Central memory CD4-positive, alpha-beta T cell (primary cell): ENCODE measurements around the gene TMEM272.
A peak's percentile ranks its signal among the peaks of the same experiment; 100 is the strongest.

Source experiments
- DNase-seq: peaks from one replicate; pipeline ENCODE4 v3.0.0; 2022
- total RNA-seq, 3 experiments: gene quantifications; one replicate each; lab custom pipeline; 2026; lab: John Stamatoyannopoulos, UW

The TMEM272 gene
- total RNA-seq: 1.2 to 10.4 (median 2.9) reads per million in 3 experiments

DNA sequence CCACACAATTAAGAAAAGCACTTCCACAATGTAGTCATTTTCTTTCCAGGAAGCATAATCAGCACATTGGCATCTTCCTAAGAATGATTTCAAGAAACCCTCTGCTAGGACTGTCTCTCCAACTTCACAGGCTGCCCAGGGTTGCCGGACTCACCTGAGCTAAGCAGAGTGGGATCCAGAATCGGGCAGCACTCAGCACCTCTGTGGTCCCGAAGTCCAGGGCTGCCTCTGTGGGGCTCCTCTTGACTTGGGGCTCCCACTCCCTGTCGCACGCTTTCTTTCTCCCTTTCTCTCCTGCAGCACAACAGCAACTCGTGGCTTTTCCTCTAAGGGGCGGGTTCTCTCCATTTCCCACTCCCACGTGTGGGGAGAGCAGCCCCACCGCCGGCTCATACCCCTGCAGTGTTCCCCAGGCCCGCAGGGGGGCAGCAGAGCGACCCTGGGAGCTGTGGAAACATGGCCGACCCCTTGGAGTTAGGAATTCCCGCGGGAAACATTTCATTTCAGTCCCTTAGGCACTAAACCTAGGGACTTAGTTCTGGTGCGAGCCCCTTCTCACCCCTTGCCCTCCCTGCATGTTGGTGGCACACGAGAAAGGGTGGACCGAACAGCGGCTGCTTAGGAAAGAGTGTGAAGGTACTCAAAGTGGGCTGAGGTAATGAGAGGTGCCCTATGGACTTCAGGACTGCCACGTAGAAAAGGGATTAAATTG is at the start of gene TMEM272:
Gene TMEM272, minus strand, starts transcription at position 316 of the 712 bp plus-strand sequence. CDS start 6,647 bp downstream, outside the sequence.
- peak; percentile 31 for DNase-seq

DNA sequence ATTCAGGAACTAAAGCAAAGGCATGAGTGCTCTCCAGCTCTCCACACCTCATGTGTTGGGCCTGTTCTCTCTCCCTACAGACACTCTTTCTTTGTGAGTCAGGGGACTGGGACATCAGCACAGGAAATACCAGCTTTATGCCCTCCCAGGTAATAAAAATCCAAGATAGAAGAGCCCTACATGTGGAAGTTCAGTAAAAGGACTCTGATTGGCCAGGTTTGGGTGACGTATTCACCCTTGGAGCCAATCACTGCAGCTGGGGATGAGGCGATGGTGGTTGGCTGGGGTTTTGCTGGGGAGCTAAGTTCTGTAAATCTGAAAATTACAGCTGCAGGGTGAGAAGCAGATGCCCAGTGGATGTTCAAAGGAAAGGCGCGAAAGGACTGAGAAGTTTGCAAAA is 49.3 kb upstream of the TMEM272 start:
- no peak for DNase-seq

GRCh38 chr13:51892657-51893056 is 47.7 kb upstream of the TMEM272 start:
- DNase-seq: no peak

GRCh38 chr13:51887468-51887867 is 42.5 kb upstream of the TMEM272 start:
- DNase-seq: no peak

DNA sequence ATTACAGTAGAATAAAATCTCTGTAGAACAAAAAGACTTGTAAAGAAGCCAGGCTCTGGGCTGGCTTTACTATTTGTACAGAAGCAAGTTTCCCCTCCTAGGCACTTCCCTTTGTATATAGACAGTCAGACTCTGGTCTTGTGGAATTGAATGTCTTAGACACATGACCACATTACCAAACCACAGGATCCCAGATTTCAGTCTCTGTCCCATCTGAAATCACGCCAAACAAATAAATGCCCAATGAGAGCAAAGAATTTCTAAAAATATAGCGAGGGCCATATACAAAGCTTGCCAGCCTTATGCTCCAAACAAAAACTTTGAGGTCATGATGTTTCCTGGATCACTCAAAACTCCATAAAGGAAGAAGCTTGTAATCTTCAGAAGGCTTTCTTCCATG is 40.7 kb upstream of the TMEM272 start:
- no peak for DNase-seq

DNA sequence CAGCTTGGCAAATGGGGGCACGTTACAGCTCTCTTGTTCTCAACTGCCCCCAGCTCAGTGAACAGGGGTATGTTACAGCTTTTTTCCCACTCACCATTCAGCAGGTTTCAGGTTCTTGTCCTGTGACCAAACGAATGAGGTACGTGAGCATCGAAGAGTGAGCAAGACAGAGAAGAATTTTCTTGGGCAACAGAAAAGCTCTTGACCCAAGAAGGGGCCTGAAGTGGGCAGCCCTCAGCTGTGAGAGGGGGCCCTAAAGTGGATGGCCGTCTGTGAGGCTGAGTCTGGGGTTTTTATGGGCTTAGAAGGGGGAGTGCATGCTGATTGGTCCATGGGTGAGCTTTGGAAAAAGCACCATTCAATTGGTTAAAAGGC is 38.2 kb upstream of the TMEM272 start:
- DNase-seq: no peak

DNA sequence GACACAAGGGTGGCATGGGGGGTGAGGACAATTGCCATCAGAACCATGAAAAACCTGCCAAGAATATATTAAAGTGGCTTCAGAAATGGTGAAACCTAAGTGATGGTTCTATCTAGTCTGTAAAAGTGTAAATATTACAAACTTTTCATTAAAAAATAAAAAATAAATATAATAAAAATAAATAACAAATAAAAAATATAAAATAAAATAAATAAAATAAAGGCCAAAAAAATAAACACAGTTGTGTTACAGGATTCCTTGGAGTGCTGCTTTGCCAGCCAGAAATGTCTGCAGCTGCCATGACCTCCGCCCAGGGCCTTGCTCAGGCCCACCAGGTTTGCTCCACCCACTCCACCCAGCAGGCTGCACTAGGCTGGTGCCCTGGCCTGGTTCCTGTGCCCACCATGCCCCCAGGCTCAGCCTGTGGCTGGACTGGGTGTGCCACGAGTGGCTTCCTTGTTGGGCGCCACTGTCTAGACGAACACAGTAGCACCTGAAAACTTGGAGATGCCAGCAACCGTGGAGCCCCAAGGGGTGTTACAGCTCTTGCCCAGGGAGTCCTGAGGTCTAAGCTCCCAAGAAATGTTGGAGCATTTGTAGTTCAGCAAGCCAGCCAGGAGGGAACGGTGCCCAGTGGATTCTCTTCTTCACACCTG is 37.7 kb upstream of the TMEM272 start:
- DNase-seq: no peak

DNA sequence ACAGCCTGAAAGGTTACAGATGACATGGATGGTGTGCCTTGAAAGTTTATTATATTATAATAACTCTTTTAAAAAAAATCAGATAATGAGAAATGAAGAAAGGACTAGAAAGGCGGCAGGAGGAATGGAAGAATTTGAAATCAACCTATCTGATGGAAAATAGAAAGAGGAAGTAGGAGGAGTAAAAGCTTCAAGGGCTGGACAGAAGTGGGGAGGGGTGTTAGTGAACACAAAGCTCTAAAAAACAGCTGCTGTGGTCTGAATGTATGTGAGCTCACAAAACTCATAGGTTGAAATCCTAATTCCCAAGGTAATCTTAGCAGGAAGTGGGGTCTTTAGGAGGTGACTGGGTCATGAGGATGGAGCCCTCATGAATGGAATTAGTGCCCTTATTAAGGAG is 36.3 kb upstream of the TMEM272 start:
- no peak for DNase-seq

- no peak for DNase-seq
Measured at GRCh38 chr13:51879133-51879532, 34.2 kb upstream of the TMEM272 start.

- no peak for DNase-seq
Measured at GRCh38 chr13:51874651-51875050, 29.7 kb upstream of the TMEM272 start.

DNA sequence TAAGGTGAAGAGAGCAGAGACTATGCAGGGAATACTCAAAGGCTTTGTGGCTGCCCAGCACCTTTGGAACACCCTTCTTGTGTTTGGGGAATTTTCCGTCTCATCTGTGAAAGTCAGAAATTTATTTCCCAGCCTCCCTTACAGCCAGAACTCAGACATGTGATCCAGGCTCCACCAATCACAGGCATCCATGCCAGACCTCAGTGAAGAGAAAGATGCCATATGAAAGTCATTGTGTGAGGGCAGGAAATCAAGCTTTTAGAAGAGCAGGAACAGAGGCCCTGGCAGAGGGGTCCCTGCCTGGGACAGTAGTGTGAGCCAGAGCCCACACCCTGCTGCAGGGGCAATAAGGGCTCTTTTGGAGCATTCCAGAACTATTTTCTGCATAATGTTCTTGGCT is 28.9 kb upstream of the TMEM272 start:
- DNase-seq: no peak

DNA sequence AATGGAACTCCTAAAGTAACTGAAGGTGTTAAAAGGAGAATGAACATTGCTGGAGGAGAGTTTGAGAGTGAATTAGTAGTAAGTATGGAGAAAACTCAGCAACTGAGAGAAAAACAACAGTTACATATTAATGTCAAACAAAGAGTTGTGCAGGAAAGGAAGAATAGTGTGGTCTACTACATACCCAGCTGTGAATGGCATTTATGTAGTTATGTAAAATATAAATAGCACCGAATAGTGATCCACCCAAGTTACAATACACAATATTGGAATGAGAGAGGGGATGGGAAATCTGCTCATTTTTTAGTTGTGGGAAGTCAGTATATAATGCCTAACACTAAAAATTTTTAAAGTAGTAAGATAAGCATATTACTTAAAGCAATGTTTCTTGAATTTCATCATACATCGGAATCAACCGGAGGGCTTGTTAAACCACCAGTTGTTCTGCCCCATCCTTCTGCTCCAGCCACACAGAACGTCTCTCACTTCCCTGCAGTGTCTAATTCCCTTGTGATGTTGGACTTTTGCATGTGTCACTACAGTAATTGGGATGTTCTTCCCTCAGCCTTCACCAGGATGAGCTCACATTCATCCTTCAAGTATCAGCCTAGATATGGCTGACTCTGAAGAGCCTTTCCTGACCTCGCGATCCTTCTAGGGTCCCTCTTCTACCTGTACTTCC is 28.3 kb upstream of the TMEM272 start:
- DNase-seq: no peak

- DNase-seq: no peak
Measured at GRCh38 chr13:51870616-51871015, 25.6 kb upstream of the TMEM272 start.

- DNase-seq: no peak
Measured at GRCh38 chr13:51869916-51870315, 24.9 kb upstream of the TMEM272 start.

DNA sequence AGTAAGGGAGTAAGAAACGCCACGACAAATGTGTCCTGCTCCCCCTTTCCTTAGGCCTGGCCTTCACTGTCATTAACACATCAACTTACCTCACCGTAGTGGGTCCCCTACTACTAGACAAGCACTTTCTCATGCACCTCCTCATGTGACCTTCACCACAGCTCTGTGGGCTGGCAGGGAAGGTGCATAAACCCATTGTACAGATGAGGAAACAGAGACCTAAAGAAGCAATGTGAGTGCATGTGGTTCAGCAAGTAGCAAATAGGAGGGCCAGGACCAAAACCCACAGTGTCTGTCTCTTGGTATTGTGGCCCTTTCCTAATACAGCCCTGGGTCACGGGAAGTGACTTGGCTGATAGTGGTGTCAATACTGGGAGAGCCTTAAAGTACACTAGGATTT is 22.1 kb upstream of the TMEM272 start:
- DNase-seq: no peak

DNA sequence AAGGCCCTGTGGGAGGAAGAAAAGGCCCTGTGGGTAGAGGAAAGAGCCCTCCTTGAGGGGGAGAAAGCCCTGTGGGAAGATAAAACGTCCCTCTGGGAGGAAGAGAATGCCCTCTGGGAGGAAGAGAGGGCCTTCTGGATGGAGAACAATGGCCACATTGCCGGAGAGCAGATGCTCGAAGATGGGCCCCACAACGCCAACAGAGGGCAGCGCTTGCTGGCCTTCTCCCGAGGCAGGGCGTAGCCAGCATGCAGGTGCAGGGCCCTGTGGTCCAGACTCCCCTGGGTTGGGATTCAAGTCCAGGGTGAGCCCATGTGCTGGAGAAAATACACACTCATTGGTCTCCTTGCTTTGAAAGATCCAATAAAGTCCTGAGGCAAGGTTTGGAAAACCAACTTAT is 20.9 kb upstream of the TMEM272 start:
- DNase-seq: no peak

DNA sequence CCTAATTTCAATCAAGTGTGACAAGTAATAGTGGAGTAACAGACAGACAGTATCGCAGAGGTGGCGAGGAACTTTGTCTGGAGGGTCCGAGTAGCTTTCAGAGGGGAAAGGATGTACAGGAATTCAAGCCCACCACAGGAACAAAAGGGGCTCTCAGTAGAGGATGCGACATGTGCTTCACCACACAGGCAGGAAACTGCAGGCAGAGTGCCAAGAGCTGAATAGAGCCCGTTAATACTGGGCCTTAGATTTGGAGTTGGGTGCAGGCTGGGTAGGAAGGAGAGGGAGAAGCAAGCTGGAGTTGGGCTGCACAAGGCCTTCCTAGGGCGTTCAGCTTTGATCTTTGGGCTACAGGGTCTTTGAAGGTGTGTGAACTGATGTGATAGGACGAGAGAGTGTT is 18.0 kb upstream of the TMEM272 start:
- DNase-seq: no peak

DNA sequence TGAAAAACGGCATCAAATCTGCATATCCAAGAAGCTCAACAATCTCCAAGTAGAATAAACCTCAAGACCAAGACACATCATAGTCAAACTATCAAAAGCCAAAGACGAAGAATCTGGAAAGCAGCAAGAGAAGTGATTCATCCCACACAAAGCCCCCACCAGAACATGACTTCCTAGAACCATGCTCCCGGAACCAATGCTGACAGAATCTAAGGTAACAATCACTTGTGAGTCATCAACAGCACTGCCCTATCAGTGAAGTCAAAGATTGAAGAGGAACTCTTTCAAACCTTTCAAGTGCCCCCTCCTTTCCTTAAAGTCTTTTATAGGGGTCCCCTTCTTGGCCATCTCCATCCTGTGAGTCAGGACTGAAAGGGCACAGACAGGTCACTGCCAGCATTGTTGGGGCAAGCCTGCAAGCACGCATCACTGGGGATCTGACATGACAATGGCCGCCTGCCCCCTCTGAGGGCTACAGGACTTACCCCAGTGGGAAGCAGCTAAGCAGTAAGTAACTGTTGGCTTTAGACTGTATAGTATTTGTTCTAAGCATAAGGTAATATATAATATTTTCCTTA is 16.8 kb upstream of the TMEM272 start, which contains the start of gene CCDC70:
Gene CCDC70, plus strand, starts transcription at position 247 of the 578 bp plus-strand sequence. CDS start 3,443 bp downstream, outside the sequence.
- no peak for DNase-seq

DNA sequence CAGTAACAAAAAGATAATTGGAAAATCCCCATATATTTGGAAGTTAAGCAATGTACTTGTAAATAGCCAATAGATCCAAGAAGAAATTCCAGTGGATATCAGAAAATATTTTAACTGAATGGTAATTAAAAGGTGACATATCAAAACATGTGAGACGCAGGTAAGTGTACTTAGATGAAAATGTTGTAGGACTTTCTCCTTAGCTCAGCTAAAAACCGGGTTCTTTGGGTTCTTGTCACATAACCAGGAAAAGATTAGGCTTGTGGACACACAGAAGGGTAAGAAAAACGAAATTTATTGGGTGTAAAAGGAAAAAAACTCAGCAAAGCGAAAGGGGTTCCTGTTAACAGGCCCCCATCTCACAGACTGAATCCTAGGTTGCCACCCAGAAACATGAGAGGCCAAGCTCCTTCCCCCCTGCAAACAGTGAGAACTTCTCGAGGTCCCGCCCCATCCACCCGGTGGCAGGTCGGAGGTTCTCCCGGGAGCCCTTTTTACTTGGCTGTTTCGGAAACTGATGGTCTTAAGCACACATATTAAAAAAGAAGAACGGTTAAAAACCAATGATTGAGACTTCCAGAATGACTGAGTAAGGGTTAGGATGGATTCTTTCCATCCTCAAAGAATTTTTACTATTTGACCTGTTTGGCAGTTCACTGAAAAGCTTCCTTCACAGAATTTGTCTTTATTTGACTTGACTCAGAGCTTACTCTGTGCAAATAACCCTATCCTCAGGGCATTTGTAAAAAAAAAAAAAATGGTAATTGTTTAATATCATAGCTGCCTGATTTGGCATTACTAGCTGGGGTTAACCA is 13.7 kb upstream of the TMEM272 start:
- no peak for DNase-seq

DNA sequence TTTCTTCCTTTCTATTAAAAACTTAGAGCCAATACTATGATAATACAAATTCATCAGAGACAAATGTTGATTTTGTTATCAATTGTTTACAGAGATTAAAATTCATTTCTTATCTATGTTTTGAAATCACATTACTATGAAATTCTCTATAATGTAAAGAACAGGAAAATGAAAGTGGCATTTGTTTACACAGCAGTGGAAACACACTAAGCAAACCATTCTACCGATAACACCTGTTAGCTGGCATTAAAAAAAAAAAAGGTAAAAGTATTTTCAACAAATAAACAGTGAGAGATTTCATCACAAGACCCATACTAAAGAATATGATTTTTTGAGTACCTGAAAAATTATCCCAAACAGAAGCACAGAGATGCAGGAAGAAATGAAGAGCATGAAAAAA is 12.0 kb upstream of the TMEM272 start:
- no peak for DNase-seq

- no peak for DNase-seq
Measured at GRCh38 chr13:51856027-51856736, 11.2 kb upstream of the TMEM272 start.
